ENCODE data around the gene LPXN.

LPXN gene

DNA sequence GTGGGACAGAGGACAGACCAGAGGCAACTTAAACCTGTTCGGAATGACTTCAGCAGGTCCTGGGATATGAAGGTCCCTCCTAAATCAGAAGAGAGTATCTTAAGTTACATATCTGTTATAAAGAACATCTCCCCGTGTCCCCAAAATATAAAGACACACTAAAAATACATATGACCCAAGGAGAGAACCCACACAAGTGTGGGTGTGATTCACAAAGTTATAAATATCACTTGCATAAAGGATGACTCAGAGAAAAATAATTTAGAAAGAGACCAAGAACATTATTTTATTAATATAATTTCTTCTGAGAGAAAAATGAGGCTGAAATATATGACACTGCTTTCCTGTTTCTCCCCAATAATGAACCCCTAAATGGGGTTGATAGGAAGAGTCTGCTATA lies 82.0 kb downstream of the LPXN start:
- DNase-seq (ENCODE audit: low spot score), result no peak
- no peak for TF ChIP-seq CTCF (IDR thresholded peaks at IDR 0.05; ENCODE audit: extremely low read depth, missing control alignments)

- DNase-seq (ENCODE audit: low spot score), result no peak
- no peak for TF ChIP-seq CTCF (IDR thresholded peaks at IDR 0.05; ENCODE audit: extremely low read depth, missing control alignments)
Measured at GRCh38 chr11:58490827-58491226, 84.8 kb downstream of the LPXN start.

DNA sequence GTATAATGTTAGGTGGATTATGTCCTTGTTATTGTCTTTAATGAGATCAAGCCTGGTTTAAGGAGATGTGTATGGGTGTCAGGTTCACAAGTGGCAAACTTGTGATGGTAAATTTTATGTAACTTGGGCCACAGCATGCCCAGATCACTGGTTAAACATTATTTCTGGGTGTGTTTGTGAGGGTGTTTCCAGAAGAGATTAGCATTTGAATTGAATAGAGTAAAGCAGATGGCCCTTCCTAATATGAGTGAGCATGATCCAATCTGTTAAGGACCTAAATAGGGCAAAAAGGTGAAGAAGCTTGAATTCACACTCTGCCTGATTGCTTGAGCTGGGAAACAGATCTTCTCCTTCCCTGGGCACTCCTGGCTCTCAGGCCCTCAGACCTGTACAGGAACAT lies 88.5 kb downstream of the LPXN start:
- TF ChIP-seq CTCF (IDR thresholded peaks at IDR 0.05; ENCODE audit: extremely low read depth, missing control alignments), result no peak
- DNase-seq (ENCODE audit: low spot score), result no peak

- no peak for DNase-seq (ENCODE audit: low spot score)
- TF ChIP-seq CTCF (IDR thresholded peaks at IDR 0.05; ENCODE audit: extremely low read depth, missing control alignments), result no peak
Measured at GRCh38 chr11:58485961-58486360, 89.7 kb downstream of the LPXN start.
